ENCODE results near the gene MRC1. TPM values are rescaled to one million over a fixed set of nuclear protein-coding genes. Genes with fewer than 3 reads are reported as not detected.

Gene MRC1
- polyA plus RNA-seq, 1 donor (not counting 4 experiments of a cell fraction or from before 2014, with no cell fraction given): 0.01 TPM

GRCh38 chr10:17765602-17766001, 43.5 kb upstream of the MRC1 start:
- TF ChIP-seq CTCF (optimal IDR thresholded peaks at IDR 0.05 in 1 of 3, IDR thresholded peaks at IDR 0.05 in 1 of 3, conservative IDR thresholded peaks at IDR 0.05 in 1 of 3; ENCODE audit: extremely low read depth in 1 of 3, insufficient read depth in 2 of 3, low read length in 3 of 3) (no peak), EZH2 (IDR thresholded peaks at IDR 0.05; ENCODE audit: low read length) (no peak)
- Histone ChIP-seq H3K9me1 (ENCODE audit: control insufficient read depth, extremely low read depth, insufficient read depth, low read length) (no peaks in the 10 kb centered on the region), H3K9ac (ENCODE audit: control insufficient read depth, extremely low read depth, insufficient read depth, low read length) (no peak overlapping the region), H2AFZ (ENCODE audit: control insufficient read depth, low read length) (no peak overlapping the region), H3K4me2 (ENCODE audit: control insufficient read depth, extremely low read depth, insufficient read depth, low read depth, low read length) (no peak overlapping the region), H4K20me1 (ENCODE audit: control insufficient read depth, extremely low read depth, insufficient read depth, low read length) (no peaks in the 10 kb centered on the region), H3K9me3 (ENCODE audit: control insufficient read depth, low read depth, low read length) (no peaks in the 10 kb centered on the region), H3K79me2 (ENCODE audit: control insufficient read depth, insufficient read depth, low read length) (no peaks in the 10 kb centered on the region), H3K4me3 (ENCODE audit: control insufficient read depth in 2 of 3, extremely low read depth in 1 of 3, insufficient read depth in 2 of 3, low read depth in 1 of 3, low read length in 3 of 3) (no peak overlapping the region), H3K4me1 (ENCODE audit: control insufficient read depth, extremely low read depth, insufficient read depth, low read length) (no peaks in the 10 kb centered on the region), H3K27ac (ENCODE audit: control insufficient read depth, insufficient read depth, low read length) (no peak overlapping the region), H3K27me3 (ENCODE audit: control insufficient read depth, extremely low read depth, insufficient read depth, low read length) (no peaks in the 10 kb centered on the region), H3K36me3 (ENCODE audit: control insufficient read depth in 2 of 2, extremely low read depth in 1 of 2, insufficient read depth in 2 of 2, low read length in 2 of 2) (peaks cover 0 to 1% of the 10 kb centered on the region in 2 experiments)
- FAIRE-seq (no peak), DNase-seq (ENCODE audit: low read depth, low spot score) (no peak)
- dilution Hi-C loops (cut with MboI; ENCODE audit: extremely low pct_ligation_motif_present, low sequenced_read_pairs): no loop called here

GRCh38 chr10:17766731-17767130, 42.4 kb upstream of the MRC1 start:
- dilution Hi-C loops (cut with MboI; ENCODE audit: extremely low pct_ligation_motif_present, low sequenced_read_pairs): no loop called here
- DNase-seq (ENCODE audit: low read depth, low spot score) (no peak), FAIRE-seq (no peak)
- H3K27me3 ChIP-seq (ENCODE audit: control insufficient read depth, extremely low read depth, insufficient read depth, low read length): no peaks in the 10 kb centered on the region
- H3K9ac ChIP-seq (ENCODE audit: control insufficient read depth, extremely low read depth, insufficient read depth, low read length): no peak overlapping the region
- TF ChIP-seq EZH2 (IDR thresholded peaks at IDR 0.05; ENCODE audit: low read length) (no peak), CTCF (optimal IDR thresholded peaks at IDR 0.05 in 1 of 3, IDR thresholded peaks at IDR 0.05 in 1 of 3, conservative IDR thresholded peaks at IDR 0.05 in 1 of 3; ENCODE audit: extremely low read depth in 1 of 3, insufficient read depth in 2 of 3, low read length in 3 of 3) (no peak)
- no peaks in the 10 kb centered on the region for H3K9me3 ChIP-seq (ENCODE audit: control insufficient read depth, low read depth, low read length)
- H3K4me2 ChIP-seq (ENCODE audit: control insufficient read depth, extremely low read depth, insufficient read depth, low read depth, low read length): no peak overlapping the region
- H3K27ac ChIP-seq (ENCODE audit: control insufficient read depth, insufficient read depth, low read length): no peak overlapping the region
- H2AFZ ChIP-seq (ENCODE audit: control insufficient read depth, low read length): no peak overlapping the region
- no peaks in the 10 kb centered on the region for H4K20me1 ChIP-seq (ENCODE audit: control insufficient read depth, extremely low read depth, insufficient read depth, low read length)
- H3K9me1 ChIP-seq (ENCODE audit: control insufficient read depth, extremely low read depth, insufficient read depth, low read length): no peaks in the 10 kb centered on the region
- H3K4me1 ChIP-seq (ENCODE audit: control insufficient read depth, extremely low read depth, insufficient read depth, low read length): no peaks in the 10 kb centered on the region
- no peak overlapping the region for H3K4me3 ChIP-seq (ENCODE audit: control insufficient read depth in 2 of 3, extremely low read depth in 1 of 3, insufficient read depth in 2 of 3, low read depth in 1 of 3, low read length in 3 of 3)
- H3K36me3 ChIP-seq (ENCODE audit: control insufficient read depth in 2 of 2, extremely low read depth in 1 of 2, insufficient read depth in 2 of 2, low read length in 2 of 2): peaks cover 0 to 1% of the 10 kb centered on the region in 2 experiments
- H3K79me2 ChIP-seq (ENCODE audit: control insufficient read depth, insufficient read depth, low read length): no peaks in the 10 kb centered on the region
